HepG2 (cell line): Measurements from ENCODE around the gene CACNA1G. TPM values are rescaled to one million over a fixed set of nuclear protein-coding genes. Genes with fewer than 3 reads are reported as not detected.

ENCODE experiments used
- CBFB ChIP-seq: sonication (generic); formaldehyde crosslinking; IDR thresholded peaks from 2 replicates; pipeline ENCODE4 v1.4.0; 2020; ENCODE audit warnings: missing genetic modification reagents
- GATAD2A ChIP-seq: IDR thresholded peaks from 2 replicates; pipeline ENCODE4 v1.6.1; 2016
- HNF4A ChIP-seq: sonication (generic); formaldehyde crosslinking; IDR thresholded peaks from 2 replicates; pipeline ENCODE4 v1.4.0; 2020; ENCODE audit warnings: missing genetic modification reagents
- JARID2 ChIP-seq: sonication (generic); formaldehyde crosslinking; IDR thresholded peaks from 2 replicates; pipeline ENCODE4 v1.8.1; 2023; ENCODE audit warnings: missing genetic modification reagents, inconsistent platforms; ENCODE audit not compliant: insufficient replicate concordance
- KDM3A ChIP-seq: IDR thresholded peaks from 2 replicates; pipeline ENCODE4 v1.6.1; 2018; ENCODE audit warnings: low read depth, missing compliant biosample characterization
- MXI1 ChIP-seq: IDR thresholded peaks from 3 replicates; pipeline ENCODE4 v1.6.1; 2012; ENCODE audit warnings: low read depth, low read length, inconsistent platforms, borderline replicate concordance
- NCOA2 ChIP-seq: sonication (generic); formaldehyde crosslinking; IDR thresholded peaks from 2 replicates; pipeline ENCODE4 v1.8.0; 2022; ENCODE audit warnings: inconsistent platforms
- NFE2L2 ChIP-seq: fragments of 150-350 bp; IDR thresholded peaks from 2 replicates; pipeline ENCODE4 v1.6.1; 2014; ENCODE audit warnings: low read length
- PHF21A ChIP-seq: sonication (generic); formaldehyde crosslinking; IDR thresholded peaks from 2 replicates; pipeline ENCODE4 v1.5.0; 2020; ENCODE audit warnings: mild to moderate bottlenecking, missing genetic modification reagents
- RBM22 ChIP-seq: fragments of 200-400 bp; formaldehyde crosslinking; optimal IDR thresholded peaks from 2 replicates; pipeline ENCODE3; 2017; ENCODE audit warnings: mild to moderate bottlenecking, low read length, moderate library complexity
- SP2 ChIP-seq: sonication (generic); formaldehyde crosslinking; IDR thresholded peaks from 2 replicates; pipeline ENCODE4 v1.5.1; 2020; ENCODE audit warnings: mild to moderate bottlenecking, missing genetic modification reagents
- TCF7 ChIP-seq: sonication (generic); IDR thresholded peaks from 2 replicates; pipeline ENCODE4 v1.6.1; 2016; ENCODE audit warnings: antibody characterized with exemption, low read depth
- ZC3H4 ChIP-seq: sonication (generic); formaldehyde crosslinking; IDR thresholded peaks from 2 replicates; pipeline ENCODE4 v1.4.0; 2020; ENCODE audit warnings: missing genetic modification reagents, borderline replicate concordance
- ZEB1 ChIP-seq: IDR thresholded peaks from 2 replicates; pipeline ENCODE4 v1.6.1; 2012; ENCODE audit warnings: mild to moderate bottlenecking, low read depth, inconsistent platforms; ENCODE audit not compliant: insufficient replicate concordance
- ZNF768 ChIP-seq: sonication (generic); formaldehyde crosslinking; IDR thresholded peaks from 2 replicates; pipeline ENCODE4 v1.4.0; 2020; ENCODE audit warnings: missing genetic modification reagents
- polyA plus RNA-seq, 8 experiments: library from polyadenylated mRNA; depleted of rRNA in 3 of 8; stranded (reverse) in 7 of 8; unstranded in 1 of 8; fragments of >200 nt; fragmentation: Illumina TruSeq in 4 of 8; extraction: Trizol in 4 of 8; gene quantifications; 2 replicates each; pipeline versions ENCODE4 v1.2.1 to v1.2.3, GENCODE V29; 2011 to 2016; ENCODE audit warnings: low read depth in 4 of 8, missing spikeins in 1 of 8, mixed read lengths in 1 of 8; ENCODE audit not compliant: insufficient read depth in 1 of 8
- total RNA-seq, 5 experiments: library from RNA; depleted of rRNA; stranded (reverse); fragments of >200 nt; fragmentation: Illumina TruSeq; extraction: Trizol; gene quantifications; 2 replicates each; pipeline ENCODE4 v1.2.3, GENCODE V29; 2016; ENCODE audit warnings: low read depth in 1 of 5
- TF ChIP-seq, protein P1 (sequence below): sonication (generic); formaldehyde crosslinking; IDR thresholded peaks from 2 replicates; pipeline ENCODE4 v1.8.0; 2022; ENCODE audit warnings: missing genetic modification reagents, mild to moderate bottlenecking, borderline replicate concordance
- TF ChIP-seq, protein P2 (sequence below): sonication (generic); formaldehyde crosslinking; conservative IDR thresholded peaks from 2 replicates; pipeline ENCODE4 v1.4.0; 2020; ENCODE audit warnings: mild to moderate bottlenecking, missing genetic modification reagents, moderate library complexity
- TF ChIP-seq, protein P3 (sequence below), 2 experiments: sonication (generic) in 1 of 2; formaldehyde crosslinking in 1 of 2; IDR thresholded peaks; 2 replicates each; pipeline versions ENCODE4 v1.4.0 to v1.6.1; 2016 to 2020; ENCODE audit warnings: borderline replicate concordance in 1 of 2, low read depth in 1 of 2, mild to moderate bottlenecking in 1 of 2, missing genetic modification reagents in 1 of 2

The CACNA1G gene
- total and polyA plus RNA-seq, 2 of the 13 experiments (the other 11 are each of a cell fraction or from before 2014, with no cell fraction given): 0.02 TPM; not detected in 1

DNA sequence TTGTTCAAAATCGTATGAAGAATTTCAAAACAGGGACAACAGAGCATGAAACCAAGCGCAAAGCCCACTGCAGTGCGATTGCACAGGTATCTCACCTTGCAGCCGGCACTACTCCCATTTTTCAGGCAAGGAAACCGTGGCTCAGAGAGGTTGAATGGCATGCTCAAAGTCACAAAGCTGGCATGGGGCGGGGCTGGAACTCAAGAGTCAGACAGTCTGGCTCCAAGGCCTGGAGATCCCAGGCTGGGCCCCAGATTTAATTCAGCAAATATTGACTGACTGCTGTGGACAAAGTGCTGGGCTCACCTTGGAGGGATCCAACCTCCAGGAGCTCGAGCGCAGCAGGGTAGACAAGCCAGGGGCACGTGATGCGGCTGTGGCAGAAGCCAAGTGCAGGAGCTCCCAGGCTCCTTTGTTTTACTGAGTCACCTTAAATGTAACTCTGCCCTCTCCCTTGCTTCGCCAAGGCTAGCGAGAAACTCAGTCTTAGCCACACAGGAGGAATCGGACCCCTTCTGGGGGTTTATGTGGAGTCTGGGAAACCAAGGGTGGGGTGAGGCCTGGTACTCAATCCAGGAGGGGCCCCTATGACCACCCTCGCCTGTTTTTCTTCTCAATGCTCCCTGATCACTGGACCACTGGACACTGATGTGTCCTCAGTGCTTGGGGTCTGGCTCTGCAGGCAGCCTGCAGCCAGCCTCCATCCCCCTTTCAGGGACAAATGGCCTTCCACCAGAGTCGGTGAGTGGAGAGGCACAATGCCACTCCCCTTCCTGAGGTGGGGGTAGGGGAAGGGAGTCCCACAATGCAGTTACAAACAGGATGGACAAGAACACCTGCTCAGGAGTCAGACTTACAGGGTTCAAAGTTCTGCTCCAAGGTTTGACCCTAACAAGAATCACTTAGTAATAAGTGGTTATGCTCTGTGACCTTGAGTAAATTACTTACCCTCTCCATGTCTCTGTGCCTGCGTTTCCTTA, 17.4 kb upstream of the CACNA1G start (continued):
- TF ChIP-seq, protein P1, sequence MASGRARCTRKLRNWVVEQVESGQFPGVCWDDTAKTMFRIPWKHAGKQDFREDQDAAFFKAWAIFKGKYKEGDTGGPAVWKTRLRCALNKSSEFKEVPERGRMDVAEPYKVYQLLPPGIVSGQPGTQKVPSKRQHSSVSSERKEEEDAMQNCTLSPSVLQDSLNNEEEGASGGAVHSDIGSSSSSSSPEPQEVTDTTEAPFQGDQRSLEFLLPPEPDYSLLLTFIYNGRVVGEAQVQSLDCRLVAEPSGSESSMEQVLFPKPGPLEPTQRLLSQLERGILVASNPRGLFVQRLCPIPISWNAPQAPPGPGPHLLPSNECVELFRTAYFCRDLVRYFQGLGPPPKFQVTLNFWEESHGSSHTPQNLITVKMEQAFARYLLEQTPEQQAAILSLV (CRISPR knock-in tag): peak; percentile 84
- TF ChIP-seq NCOA2 (CRISPR knock-in tag): peak; percentile 94
- peak; percentile 23; the same call in 1 of the 2 replicates for TF ChIP-seq CBFB
- TF ChIP-seq KDM3A: peak; percentile 77
- TF ChIP-seq HNF4A (CRISPR knock-in tag): peak; percentile 87
- TF ChIP-seq ZNF768 (CRISPR knock-in tag): peak; percentile 100
- peak; percentile 22; the same call in 1 of the 2 replicates for TF ChIP-seq NFE2L2
- peak; percentile 90; the same call in 1 of the 2 replicates for TF ChIP-seq ZC3H4 (CRISPR knock-in tag)
- TF ChIP-seq, protein P2, sequence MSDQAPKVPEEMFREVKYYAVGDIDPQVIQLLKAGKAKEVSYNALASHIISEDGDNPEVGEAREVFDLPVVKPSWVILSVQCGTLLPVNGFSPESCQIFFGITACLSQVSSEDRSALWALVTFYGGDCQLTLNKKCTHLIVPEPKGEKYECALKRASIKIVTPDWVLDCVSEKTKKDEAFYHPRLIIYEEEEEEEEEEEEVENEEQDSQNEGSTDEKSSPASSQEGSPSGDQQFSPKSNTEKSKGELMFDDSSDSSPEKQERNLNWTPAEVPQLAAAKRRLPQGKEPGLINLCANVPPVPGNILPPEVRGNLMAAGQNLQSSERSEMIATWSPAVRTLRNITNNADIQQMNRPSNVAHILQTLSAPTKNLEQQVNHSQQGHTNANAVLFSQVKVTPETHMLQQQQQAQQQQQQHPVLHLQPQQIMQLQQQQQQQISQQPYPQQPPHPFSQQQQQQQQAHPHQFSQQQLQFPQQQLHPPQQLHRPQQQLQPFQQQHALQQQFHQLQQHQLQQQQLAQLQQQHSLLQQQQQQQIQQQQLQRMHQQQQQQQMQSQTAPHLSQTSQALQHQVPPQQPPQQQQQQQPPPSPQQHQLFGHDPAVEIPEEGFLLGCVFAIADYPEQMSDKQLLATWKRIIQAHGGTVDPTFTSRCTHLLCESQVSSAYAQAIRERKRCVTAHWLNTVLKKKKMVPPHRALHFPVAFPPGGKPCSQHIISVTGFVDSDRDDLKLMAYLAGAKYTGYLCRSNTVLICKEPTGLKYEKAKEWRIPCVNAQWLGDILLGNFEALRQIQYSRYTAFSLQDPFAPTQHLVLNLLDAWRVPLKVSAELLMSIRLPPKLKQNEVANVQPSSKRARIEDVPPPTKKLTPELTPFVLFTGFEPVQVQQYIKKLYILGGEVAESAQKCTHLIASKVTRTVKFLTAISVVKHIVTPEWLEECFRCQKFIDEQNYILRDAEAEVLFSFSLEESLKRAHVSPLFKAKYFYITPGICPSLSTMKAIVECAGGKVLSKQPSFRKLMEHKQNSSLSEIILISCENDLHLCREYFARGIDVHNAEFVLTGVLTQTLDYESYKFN (CRISPR knock-in tag): peak; percentile 95
- no peak for TF ChIP-seq RBM22
- TF ChIP-seq JARID2: peak; percentile 45
- TF ChIP-seq PHF21A (CRISPR knock-in tag): peak; percentile 97
- peak; percentile 53 for TF ChIP-seq ZEB1
- TF ChIP-seq, protein P3, sequence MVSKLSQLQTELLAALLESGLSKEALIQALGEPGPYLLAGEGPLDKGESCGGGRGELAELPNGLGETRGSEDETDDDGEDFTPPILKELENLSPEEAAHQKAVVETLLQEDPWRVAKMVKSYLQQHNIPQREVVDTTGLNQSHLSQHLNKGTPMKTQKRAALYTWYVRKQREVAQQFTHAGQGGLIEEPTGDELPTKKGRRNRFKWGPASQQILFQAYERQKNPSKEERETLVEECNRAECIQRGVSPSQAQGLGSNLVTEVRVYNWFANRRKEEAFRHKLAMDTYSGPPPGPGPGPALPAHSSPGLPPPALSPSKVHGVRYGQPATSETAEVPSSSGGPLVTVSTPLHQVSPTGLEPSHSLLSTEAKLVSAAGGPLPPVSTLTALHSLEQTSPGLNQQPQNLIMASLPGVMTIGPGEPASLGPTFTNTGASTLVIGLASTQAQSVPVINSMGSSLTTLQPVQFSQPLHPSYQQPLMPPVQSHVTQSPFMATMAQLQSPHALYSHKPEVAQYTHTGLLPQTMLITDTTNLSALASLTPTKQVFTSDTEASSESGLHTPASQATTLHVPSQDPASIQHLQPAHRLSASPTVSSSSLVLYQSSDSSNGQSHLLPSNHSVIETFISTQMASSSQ (IDR thresholded peaks at IDR 0.05; ENCODE audit: low read depth): no peak
- TF ChIP-seq, protein P3 (CRISPR knock-in tag; IDR thresholded peaks at IDR 0.05; ENCODE audit: borderline replicate concordance): 0 out of 2 replicates have a peak, but pooled peaks have one; percentile 0
- TF ChIP-seq GATAD2A: peak; percentile 87
- TF ChIP-seq TCF7: peak; percentile 56; the same call in 1 of the 2 replicates
- no peak for TF ChIP-seq SP2
- TF ChIP-seq MXI1: no peak; the same call in 2 of the 3 replicates
